NCI-H2171 (cell line): ENCODE data around the gene PCDHGA11.
"Not testable (repeated sequence)": the region's sequence is repeated elsewhere in the genome, so short reads cannot be mapped to it uniquely, and the experiment has no call there.

Experiments
- DNase-seq: peaks from one replicate; lab custom pipeline; 2025; lab: John Stamatoyannopoulos, UW

Gene PCDHGA11

DNA sequence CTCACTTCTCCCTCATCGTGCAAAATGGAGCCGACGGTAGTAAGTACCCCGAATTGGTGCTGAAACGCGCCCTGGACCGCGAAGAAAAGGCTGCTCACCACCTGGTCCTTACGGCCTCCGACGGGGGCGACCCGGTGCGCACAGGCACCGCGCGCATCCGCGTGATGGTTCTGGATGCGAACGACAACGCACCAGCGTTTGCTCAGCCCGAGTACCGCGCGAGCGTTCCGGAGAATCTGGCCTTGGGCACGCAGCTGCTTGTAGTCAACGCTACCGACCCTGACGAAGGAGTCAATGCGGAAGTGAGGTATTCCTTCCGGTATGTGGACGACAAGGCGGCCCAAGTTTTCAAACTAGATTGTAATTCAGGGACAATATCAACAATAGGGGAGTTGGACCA lies 10.4 kb downstream of the PCDHGA11 start:
- no peak for DNase-seq

DNA sequence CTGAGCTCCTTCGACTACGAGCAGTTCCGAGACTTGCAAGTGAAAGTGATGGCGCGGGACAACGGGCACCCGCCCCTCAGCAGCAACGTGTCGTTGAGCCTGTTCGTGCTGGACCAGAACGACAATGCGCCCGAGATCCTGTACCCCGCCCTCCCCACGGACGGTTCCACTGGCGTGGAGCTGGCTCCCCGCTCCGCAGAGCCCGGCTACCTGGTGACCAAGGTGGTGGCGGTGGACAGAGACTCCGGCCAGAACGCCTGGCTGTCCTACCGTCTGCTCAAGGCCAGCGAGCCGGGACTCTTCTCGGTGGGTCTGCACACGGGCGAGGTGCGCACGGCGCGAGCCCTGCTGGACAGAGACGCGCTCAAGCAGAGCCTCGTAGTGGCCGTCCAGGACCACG lies 11.5 kb downstream of the PCDHGA11 start:
- DNase-seq, result not testable (repeated sequence)

DNA sequence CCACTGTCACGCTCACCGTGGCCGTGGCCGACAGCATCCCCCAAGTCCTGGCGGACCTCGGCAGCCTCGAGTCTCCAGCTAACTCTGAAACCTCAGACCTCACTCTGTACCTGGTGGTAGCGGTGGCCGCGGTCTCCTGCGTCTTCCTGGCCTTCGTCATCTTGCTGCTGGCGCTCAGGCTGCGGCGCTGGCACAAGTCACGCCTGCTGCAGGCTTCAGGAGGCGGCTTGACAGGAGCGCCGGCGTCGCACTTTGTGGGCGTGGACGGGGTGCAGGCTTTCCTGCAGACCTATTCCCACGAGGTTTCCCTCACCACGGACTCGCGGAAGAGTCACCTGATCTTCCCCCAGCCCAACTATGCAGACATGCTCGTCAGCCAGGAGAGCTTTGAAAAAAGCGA lies 11.9 kb downstream of the PCDHGA11 start:
- not testable (repeated sequence) for DNase-seq

DNA sequence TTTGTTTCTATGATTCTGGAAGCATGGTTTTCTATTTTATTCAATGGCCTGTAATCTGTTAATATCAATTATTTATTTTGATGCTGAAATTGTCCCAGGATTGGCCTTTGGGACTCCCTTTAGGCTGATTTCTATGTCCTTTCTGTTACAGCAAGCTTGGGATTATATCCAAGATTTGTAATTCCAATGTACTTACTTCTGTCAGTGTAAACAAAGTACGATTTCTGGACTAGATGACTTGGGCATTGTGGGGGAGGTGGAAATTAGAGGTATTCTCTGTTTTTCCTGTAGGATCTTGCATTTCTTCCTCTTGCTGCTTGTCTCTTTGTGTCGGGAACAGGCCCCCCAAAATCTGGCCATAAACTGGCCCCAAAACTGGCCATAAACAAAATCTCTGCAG lies 13.2 kb downstream of the PCDHGA11 start:
- no peak for DNase-seq

DNA sequence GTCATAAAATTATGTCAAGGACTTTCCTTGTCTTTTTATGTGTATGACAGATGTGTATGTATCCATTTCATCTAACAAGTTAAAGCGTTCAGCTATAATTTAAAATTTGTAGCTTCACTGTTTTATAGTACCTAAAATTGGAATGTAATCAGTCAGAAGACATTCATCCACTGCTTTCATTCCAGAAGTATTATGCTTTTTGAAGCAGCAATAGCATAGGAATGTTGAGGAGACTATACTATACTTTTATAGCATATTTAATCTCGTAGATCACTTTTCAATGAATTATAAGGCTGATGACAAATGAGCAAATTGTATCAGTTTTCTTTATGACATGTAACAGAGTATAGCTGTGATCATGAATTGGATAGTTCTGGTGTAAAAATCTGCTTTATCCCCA lies 16.4 kb downstream of the PCDHGA11 start:
- DNase-seq, result no peak

DNA sequence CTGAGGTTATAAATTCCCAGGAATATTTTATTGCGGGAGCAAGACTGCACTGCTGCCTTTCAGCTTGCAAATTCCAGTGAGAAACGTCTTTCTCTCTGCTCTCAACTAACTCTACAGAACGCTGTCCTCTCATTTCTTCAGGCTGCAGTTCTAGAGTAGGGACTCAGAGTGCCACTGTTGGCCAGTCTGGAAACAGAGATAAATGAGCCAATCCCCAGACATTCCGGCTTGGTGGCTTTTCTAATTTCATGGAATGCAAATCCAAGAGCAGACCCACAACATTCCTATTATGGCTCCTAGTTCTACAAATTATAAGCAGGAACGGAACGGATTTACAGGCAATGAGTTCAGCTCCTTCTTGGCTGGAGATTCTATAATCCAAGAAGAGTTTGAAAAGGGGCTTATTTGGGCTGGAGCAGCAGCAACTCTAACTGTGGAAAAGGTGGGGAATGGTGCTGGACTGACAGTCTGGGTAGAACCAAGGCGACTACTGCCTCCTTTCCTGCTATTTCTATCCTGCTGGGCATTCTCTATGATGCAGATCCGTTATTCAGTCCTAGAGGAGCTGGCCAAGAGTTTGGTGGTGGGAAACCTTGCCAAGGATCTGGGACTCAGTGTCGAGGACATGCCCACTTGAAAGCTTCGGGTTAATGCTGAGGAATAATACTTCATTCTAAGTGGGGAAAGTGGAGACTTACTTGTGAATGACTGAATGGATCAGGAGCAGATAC lies 18.7 kb downstream of the PCDHGA11 start:
- DNase-seq, result no peak

DNA sequence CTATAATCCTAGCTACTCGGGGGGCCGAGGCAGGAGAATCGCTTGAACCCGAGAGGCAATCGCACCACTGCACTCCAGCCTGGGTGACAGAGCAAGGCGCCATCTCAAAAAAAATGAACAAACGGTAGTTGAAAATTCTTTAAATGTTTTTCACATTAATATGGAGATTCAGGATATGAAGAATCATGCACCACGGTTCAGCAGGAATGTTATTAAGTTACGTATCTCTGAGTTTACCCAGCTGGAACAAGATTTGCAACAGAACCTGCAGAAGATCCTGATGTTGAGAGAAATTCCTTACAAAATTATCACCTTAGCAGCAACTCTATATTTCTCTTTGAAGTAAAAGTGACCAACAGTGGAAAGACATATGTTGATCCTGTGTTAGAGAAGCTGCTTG lies 19.5 kb downstream of the PCDHGA11 start:
- DNase-seq, result no peak

DNA sequence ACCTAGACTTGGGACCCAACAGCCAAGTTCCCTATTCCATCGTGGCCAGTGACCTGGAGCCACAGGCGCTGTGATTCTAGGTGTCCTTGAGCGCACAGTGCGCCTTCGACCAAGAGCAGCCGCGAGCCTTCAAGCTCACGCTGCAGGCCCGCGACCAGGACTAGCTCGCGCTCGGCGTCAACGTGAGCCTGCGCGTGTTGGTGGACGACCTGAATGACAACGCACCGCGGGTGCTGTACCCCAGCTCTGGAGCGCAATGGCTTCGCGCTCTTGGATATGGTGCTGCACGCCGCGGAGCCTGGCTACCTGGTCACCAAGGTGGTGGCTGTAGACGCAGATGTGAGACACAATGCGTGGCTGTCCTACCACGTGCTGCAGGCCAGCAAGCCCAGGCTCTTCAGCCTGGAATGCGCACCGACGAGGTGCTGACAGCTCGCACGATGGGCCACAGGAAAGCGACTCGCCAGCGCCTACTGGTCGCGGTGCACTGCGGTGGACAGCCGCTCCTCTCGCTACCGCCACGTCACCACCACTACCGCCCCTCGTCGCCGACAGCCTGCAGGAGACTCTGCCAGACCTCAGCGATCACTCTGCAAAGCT lies 20.8 kb downstream of the PCDHGA11 start:
- no peak for DNase-seq

DNA sequence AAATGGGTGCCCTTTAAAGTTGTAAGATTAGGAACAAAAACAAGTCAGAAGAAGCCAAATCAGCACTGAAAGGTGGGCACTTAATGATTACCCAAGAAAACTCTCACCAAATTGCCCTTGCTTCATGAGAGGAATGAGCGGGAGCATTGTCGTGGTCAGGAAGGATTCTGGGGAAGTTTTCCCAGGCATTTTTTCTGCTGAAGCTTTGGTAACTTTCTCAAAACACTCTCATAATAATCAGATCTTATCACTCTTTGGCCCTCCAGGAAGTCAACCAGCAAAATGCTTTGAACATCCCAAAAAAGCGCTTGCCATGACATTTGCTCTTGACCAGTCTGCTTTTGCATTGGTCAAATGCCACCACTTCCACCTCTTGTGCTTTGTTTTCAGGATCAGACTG lies 44.5 kb downstream of the PCDHGA11 start:
- no peak for DNase-seq
